GM23338 (cell line): Measurements from ENCODE around the gene USP7. TPM values are rescaled to one million over a fixed set of nuclear protein-coding genes. Genes with fewer than 3 reads are reported as not detected.

Experiments
- ATAC-seq: fragments of 200-7000 bp; cut with Tn5 transposase; 3 replicates; pipeline ENCODE4 v1.9.1; 2020
- DNase-seq: peaks from one replicate; pipeline ENCODE4 v3.0.0-alpha.2; 2015; ENCODE audit warnings: low spot score
- H2AFZ ChIP-seq: fragments of 200-600 bp; sonication (generic); 2 replicates; pipeline ENCODE4 v1.8.0; 2016; ENCODE audit warnings: antibody characterized with exemption, mild to moderate bottlenecking, moderate library complexity
- H3F3A ChIP-seq: fragments of 200-600 bp; sonication (generic); replicated peaks from 2 replicates; pipeline ENCODE4 v1.8.0; 2017; ENCODE audit warnings: antibody characterized with exemption, mixed run types, low read depth
- H3K27ac ChIP-seq: fragments of 200-600 bp; sonication (generic); 2 replicates; pipeline ENCODE4 v1.6.1; 2016; ENCODE audit warnings: low read depth
- H3K27me3 ChIP-seq: fragments of 200-600 bp; sonication (generic); 2 replicates; pipeline ENCODE4 v1.8.0; 2016; ENCODE audit warnings: mild to moderate bottlenecking, mixed run types, moderate library complexity; ENCODE audit not compliant: insufficient read depth
- H3K36me3 ChIP-seq: fragments of 200-600 bp; sonication (generic); 2 replicates; pipeline ENCODE4 v1.8.0; 2016; ENCODE audit warnings: mild to moderate bottlenecking; ENCODE audit not compliant: insufficient read depth
- H3K4me1 ChIP-seq: fragments of 200-600 bp; sonication (generic); 2 replicates; pipeline ENCODE4 v1.8.0; 2016; ENCODE audit warnings: mild to moderate bottlenecking, moderate library complexity; ENCODE audit not compliant: insufficient read depth
- H3K4me2 ChIP-seq: fragments of 200-600 bp; sonication (generic); 2 replicates; pipeline ENCODE4 v1.7.1; 2017; ENCODE audit warnings: mixed run types
- H3K4me3 ChIP-seq: fragments of 200-600 bp; sonication (generic); 2 replicates; pipeline ENCODE4 v1.6.1; 2016; ENCODE audit warnings: mixed run types
- H3K79me2 ChIP-seq: fragments of 200-600 bp; sonication (generic); replicated peaks from 2 replicates; pipeline ENCODE4 v1.8.0; 2017; ENCODE audit warnings: mild to moderate bottlenecking; ENCODE audit not compliant: insufficient read depth
- H3K9me2 ChIP-seq: fragments of 200-600 bp; sonication (generic); 2 replicates; pipeline ENCODE4 v1.8.0; 2017; ENCODE audit not compliant: insufficient read depth
- H4K20me1 ChIP-seq: fragments of 200-600 bp; sonication (generic); replicated peaks from 2 replicates; pipeline ENCODE4 v1.8.0; 2017; ENCODE audit warnings: mild to moderate bottlenecking; ENCODE audit not compliant: insufficient read depth
- H3K27ac Mint-ChIP-seq: 2 replicates; pipeline ENCODE4 v1.8.0; 2020; ENCODE audit warnings: inconsistent platforms, mild to moderate bottlenecking, moderate library complexity, mixed read lengths
- H3K27me3 Mint-ChIP-seq: 3 replicates; pipeline ENCODE4 v1.8.0; 2022; ENCODE audit warnings: low read depth, mild to moderate bottlenecking, moderate library complexity, mixed read lengths, inconsistent platforms; ENCODE audit not compliant: insufficient read depth, poor library complexity
- H3K36me3 Mint-ChIP-seq: 3 replicates; pipeline ENCODE4 v1.8.0; 2021; ENCODE audit warnings: low read depth, mild to moderate bottlenecking, inconsistent platforms, moderate library complexity, mixed read lengths
- H3K4me1 Mint-ChIP-seq: 3 replicates; pipeline ENCODE4 v1.8.0; 2020; ENCODE audit warnings: mild to moderate bottlenecking, inconsistent platforms, mixed read lengths
- H3K4me3 Mint-ChIP-seq: 3 replicates; pipeline ENCODE4 v1.8.0; 2021; ENCODE audit warnings: moderate library complexity, mild to moderate bottlenecking, inconsistent platforms, mixed read lengths
- H3K9me3 Mint-ChIP-seq: 3 replicates; pipeline ENCODE4 v1.8.0; 2020; ENCODE audit warnings: moderate library complexity, mild to moderate bottlenecking, inconsistent platforms, mixed read lengths
- EZH2 ChIP-seq: fragments of 200-600 bp; sonication (generic); IDR thresholded peaks from one replicate; pipeline ENCODE4 v1.8.0; 2017; ENCODE audit warnings: antibody characterized with exemption, mild to moderate bottlenecking, low read depth; ENCODE audit not compliant: unreplicated experiment
- EZH2phosphoT487 ChIP-seq: fragments of 200-600 bp; sonication (generic); IDR thresholded peaks from one replicate; pipeline ENCODE4 v1.8.1; 2018; ENCODE audit warnings: antibody characterized with exemption; ENCODE audit not compliant: unreplicated experiment
- NANOG ChIP-seq: IDR thresholded peaks from 2 replicates; pipeline ENCODE4 v1.6.1; 2016; ENCODE audit warnings: antibody characterized with exemption, borderline replicate concordance
- ZNF331 ChIP-seq: fragments of 250-450 bp; sonication (Bioruptor Pico); IDR thresholded peaks from 2 replicates; pipeline ENCODE4 v1.5.0; 2020; ENCODE audit warnings: low read depth, mild to moderate bottlenecking, moderate library complexity
- polyA plus RNA-seq: library from polyadenylated mRNA; unstranded; fragments of >200 nt; fragmentation: Nextera tagmentation; extraction: Ambion mirVana; gene quantifications from 2 replicates; pipeline ENCODE4 v1.2.1, GENCODE V29; 2016
- total RNA-seq: library from RNA; depleted of rRNA; stranded (reverse); fragments of >200 nt; shearing (Covaris generic); gene quantifications from 2 replicates; pipeline ENCODE4 v1.2.3, GENCODE V29; 2014
- TF ChIP-seq, protein P1 (sequence below): fragments of 250-450 bp; sonication (Bioruptor Pico); IDR thresholded peaks from 2 replicates; pipeline ENCODE4 v1.5.0; 2020; ENCODE audit warnings: mild to moderate bottlenecking, moderate library complexity
- TF ChIP-seq, protein P2 (sequence below), 2 experiments: fragments of 200-600 bp in 1 of 2; sonication (generic) in 1 of 2; conservative IDR thresholded peaks; 2 replicates each; pipeline versions ENCODE4 v1.5.1 to v1.6.1; 2016 to 2017; ENCODE audit warnings: antibody characterized with exemption in 2 of 2, low read depth in 2 of 2, mild to moderate bottlenecking in 2 of 2, moderate library complexity in 1 of 2

Gene USP7
- total and polyA plus RNA-seq, 2 experiments from 2014 or later: 42.3 to 130 TPM

DNA sequence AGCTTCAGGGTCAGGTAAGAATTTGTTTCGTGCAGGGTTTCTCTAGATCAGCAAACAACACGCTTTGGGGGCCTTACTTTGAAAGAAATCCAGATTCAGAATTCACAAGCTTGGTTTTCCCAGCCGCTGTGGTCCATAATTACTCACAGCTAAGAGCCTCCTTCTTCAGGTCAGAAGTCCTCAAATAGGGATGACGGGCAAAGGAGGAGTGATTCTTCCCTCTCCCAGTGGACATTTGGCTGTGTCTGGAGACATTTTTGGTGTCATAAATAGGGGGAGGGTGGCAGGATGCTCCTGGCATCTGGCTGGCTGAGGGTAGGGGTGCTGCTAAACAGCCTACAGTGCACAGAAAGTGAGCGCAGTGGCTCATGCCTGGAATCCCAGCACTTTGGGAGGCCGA is 48.6 kb upstream of the USP7 start (continued):
- TF ChIP-seq, protein P1, sequence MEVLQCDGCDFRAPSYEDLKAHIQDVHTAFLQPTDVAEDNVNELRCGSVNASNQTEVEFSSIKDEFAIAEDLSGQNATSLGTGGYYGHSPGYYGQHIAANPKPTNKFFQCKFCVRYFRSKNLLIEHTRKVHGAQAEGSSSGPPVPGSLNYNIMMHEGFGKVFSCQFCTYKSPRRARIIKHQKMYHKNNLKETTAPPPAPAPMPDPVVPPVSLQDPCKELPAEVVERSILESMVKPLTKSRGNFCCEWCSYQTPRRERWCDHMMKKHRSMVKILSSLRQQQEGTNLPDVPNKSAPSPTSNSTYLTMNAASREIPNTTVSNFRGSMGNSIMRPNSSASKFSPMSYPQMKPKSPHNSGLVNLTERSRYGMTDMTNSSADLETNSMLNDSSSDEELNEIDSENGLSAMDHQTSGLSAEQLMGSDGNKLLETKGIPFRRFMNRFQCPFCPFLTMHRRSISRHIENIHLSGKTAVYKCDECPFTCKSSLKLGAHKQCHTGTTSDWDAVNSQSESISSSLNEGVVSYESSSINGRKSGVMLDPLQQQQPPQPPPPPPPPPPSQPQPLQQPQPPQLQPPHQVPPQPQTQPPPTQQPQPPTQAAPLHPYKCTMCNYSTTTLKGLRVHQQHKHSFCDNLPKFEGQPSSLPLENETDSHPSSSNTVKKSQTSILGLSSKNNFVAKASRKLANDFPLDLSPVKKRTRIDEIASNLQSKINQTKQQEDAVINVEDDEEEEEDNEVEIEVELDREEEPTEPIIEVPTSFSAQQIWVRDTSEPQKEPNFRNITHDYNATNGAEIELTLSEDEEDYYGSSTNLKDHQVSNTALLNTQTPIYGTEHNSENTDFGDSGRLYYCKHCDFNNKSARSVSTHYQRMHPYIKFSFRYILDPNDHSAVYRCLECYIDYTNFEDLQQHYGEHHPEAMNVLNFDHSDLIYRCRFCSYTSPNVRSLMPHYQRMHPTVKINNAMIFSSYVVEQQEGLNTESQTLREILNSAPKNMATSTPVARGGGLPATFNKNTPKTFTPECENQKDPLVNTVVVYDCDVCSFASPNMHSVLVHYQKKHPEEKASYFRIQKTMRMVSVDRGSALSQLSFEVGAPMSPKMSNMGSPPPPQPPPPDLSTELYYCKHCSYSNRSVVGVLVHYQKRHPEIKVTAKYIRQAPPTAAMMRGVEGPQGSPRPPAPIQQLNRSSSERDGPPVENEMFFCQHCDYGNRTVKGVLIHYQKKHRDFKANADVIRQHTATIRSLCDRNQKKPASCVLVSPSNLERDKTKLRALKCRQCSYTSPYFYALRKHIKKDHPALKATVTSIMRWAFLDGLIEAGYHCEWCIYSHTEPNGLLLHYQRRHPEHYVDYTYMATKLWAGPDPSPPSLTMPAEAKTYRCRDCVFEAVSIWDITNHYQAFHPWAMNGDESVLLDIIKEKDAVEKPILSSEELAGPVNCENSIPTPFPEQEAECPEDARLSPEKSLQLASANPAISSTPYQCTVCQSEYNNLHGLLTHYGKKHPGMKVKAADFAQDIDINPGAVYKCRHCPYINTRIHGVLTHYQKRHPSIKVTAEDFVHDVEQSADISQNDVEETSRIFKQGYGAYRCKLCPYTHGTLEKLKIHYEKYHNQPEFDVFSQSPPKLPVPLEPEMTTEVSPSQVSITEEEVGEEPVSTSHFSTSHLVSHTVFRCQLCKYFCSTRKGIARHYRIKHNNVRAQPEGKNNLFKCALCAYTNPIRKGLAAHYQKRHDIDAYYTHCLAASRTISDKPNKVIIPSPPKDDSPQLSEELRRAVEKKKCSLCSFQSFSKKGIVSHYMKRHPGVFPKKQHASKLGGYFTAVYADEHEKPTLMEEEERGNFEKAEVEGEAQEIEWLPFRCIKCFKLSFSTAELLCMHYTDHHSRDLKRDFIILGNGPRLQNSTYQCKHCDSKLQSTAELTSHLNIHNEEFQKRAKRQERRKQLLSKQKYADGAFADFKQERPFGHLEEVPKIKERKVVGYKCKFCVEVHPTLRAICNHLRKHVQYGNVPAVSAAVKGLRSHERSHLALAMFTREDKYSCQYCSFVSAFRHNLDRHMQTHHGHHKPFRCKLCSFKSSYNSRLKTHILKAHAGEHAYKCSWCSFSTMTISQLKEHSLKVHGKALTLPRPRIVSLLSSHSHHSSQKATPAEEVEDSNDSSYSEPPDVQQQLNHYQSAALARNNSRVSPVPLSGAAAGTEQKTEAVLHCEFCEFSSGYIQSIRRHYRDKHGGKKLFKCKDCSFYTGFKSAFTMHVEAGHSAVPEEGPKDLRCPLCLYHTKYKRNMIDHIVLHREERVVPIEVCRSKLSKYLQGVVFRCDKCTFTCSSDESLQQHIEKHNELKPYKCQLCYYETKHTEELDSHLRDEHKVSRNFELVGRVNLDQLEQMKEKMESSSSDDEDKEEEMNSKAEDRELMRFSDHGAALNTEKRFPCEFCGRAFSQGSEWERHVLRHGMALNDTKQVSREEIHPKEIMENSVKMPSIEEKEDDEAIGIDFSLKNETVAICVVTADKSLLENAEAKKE (CRISPR knock-in tag): no peak
- TF ChIP-seq EZH2phosphoT487 (no peak), EZH2 (no peak)

DNA sequence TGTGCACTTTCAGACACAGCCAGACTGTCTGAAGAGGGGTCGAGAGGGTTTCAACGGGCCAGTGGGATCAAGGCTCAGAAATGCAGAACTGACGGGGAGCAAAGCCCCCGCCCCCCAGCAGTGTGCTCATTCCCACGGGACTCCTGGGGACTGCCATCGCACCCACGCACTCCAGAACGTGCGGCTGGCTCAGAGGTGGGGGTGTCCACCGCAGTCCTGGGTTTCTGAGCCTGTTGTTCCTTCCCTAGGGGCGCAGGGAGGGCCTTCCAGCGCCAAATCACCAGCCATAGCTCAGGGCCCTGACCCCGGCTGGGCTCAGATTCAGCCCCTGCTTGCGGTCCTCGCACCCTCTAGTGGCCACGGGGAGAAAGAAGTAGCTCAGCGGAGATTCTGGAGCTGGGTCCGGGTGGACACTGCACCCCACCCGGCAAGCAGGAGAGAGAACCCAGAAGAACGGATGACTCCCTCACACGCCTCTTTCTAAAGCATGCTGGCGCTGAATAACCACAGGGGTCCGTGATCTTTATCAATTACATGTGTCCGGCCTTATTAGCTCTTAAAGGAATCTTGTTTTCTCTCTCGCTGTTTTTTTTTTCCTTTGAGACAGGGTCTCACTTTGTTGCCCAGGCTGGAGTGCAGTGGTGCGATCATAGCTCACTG is 45.0 kb upstream of the USP7 start:
- H4K20me1 ChIP-seq: no peaks in the 10 kb centered on the region
- H3K4me1 ChIP-seq: peaks cover 8% of the 10 kb centered on the region; the same call in 1 of the 2 replicates
- no peak overlapping the region for H3K27ac ChIP-seq
- peak overlapping the region; percentile 29; the same call in 1 of the 2 replicates for H3K4me3 ChIP-seq
- H2AFZ ChIP-seq: peak overlapping the region; percentile 98; the same call in 1 of the 2 replicates
- Mint-ChIP-seq H3K4me1 (peaks cover 9% of the 10 kb centered on the region; the same call in 2 of the 3 replicates), H3K4me3 (no peak overlapping the region), H3K9me3 (peaks cover 5% of the 10 kb centered on the region; the same call in 2 of the 3 replicates), H3K36me3 (no peaks in the 10 kb centered on the region), H3K27ac (no peak overlapping the region), H3K27me3 (peaks cover 17% of the 10 kb centered on the region)
- H3F3A ChIP-seq: peaks cover 4% of the 10 kb centered on the region; the same call in 1 of the 2 replicates
- no peaks in the 10 kb centered on the region for H3K9me2 ChIP-seq
- DNase-seq (peak; percentile 95), ATAC-seq (peak; percentile 90)
- peak overlapping the region; percentile 63 for H3K4me2 ChIP-seq
- H3K36me3 ChIP-seq: no peaks in the 10 kb centered on the region
- H3K27me3 ChIP-seq: no peaks in the 10 kb centered on the region
- H3K79me2 ChIP-seq: no peaks in the 10 kb centered on the region
- TF ChIP-seq NANOG (no peak), ZNF331 (CRISPR knock-in tag) (no peak)
- TF ChIP-seq, protein P2, sequence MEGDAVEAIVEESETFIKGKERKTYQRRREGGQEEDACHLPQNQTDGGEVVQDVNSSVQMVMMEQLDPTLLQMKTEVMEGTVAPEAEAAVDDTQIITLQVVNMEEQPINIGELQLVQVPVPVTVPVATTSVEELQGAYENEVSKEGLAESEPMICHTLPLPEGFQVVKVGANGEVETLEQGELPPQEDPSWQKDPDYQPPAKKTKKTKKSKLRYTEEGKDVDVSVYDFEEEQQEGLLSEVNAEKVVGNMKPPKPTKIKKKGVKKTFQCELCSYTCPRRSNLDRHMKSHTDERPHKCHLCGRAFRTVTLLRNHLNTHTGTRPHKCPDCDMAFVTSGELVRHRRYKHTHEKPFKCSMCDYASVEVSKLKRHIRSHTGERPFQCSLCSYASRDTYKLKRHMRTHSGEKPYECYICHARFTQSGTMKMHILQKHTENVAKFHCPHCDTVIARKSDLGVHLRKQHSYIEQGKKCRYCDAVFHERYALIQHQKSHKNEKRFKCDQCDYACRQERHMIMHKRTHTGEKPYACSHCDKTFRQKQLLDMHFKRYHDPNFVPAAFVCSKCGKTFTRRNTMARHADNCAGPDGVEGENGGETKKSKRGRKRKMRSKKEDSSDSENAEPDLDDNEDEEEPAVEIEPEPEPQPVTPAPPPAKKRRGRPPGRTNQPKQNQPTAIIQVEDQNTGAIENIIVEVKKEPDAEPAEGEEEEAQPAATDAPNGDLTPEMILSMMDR (conservative IDR thresholded peaks at IDR 0.05; ENCODE audit: low read depth in 2 of 2): peak; percentile 81 to 96
- TF ChIP-seq, protein P1 (CRISPR knock-in tag): no peak; the same call in 1 of the 2 replicates
